HK-2 (cell line): ENCODE results near the gene LRCH1.

ENCODE experiments used
- DNase-seq: peaks from one replicate; pipeline ENCODE4 v3.0.0-alpha.2; 2018; ENCODE audit not compliant: unreplicated experiment

LRCH1 gene

DNA sequence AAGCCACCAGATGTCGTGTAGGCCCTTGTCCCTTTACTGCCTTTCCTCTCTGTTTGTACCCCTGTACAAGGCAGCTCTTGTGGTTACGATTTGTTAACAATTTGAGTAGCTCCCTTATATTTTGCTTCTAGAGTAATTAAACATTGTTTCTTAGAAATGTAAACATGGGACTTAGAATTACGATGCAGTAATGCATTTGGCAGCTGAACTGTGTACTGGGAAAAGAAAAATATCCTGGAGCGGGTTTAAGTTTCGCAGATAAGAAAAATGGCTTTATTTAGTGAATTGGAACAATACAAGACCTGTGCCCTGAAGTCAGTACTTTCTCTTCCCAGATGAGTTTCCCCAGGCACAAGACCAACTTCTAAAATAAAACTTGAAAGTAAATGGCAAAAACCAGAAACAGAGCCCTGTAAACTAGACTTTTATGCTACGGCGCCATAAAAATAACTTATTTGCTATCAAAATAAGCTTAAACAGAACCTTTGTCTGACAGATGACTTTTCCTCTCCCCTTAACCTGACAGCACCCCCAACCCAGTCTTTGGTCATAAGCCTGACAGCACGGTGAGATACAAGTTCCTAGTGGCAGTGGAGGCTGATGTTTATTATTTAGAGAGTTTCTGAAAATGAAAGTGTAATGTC, 63.0 kb downstream of the LRCH1 start:
- DNase-seq = no peak

DNA sequence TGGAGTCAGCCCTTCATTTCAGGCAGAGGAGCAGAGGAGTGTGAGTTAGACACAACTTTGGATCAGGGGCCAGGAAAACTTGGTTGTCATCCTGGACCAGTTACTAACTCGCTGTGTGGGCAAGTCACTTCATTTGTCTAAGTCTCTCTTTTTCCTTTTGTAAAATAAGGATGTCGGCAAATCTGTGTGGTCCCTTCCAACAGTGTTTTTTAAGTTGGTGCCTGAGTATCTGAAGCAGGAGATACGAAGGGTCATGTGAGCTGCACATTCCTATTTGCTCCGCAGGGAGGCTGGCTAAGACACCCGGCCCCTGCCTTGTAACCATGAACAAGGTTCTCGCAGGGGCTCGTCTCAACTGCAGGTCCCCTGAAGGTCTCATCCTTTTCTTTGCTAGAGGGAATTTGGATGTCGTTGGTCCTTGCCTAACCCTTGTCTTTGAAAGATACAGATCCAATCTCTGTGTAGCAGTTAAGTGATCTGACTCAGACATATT, 64.3 kb downstream of the LRCH1 start:
- no peak for DNase-seq

DNA sequence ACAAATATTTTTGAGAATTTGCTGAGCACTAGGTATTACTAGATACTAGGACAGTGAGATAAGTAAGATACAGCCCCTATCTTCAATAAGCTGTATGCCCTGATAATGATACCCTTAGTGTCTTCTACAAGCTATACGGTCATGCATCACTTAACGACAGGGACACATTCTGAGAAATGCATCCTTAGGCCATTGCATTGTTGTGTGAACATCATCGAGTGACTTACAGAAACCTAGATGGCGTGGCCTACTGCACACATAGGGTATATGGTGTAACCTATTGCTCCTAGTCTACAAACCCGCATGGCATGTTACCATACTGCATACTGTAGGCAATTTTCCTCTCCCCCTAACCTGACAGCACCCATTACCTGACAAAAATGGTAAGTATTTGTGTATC, 64.9 kb downstream of the LRCH1 start:
- DNase-seq = no peak

DNA sequence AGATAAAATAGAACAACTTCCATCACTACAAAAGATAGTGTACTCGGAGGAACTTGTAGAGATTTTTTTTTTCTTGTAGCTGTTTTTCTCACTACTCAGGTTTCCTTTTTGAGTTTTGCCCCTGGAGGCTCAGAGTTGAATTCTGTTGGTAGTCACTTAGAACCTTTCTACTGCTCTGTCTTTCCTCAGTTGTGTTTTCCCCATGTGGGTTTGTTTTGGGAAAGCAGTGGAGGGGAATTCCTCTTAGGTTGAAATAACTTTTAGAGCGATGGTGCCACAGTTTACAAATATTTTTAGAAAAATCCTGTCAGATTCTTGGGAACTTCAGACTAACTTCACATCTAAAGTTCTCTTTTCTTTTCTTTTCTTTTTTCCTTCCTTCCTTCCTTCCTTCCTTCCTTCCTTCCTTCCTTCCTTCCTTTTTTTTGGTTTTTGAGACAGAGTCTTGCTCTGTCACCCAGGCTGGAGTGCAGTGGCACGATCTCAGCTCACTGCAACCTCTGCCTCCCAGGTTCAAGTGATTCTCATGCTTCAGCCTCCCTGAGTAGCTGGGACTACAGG, 65.8 kb downstream of the LRCH1 start:
- DNase-seq = no peak

DNA sequence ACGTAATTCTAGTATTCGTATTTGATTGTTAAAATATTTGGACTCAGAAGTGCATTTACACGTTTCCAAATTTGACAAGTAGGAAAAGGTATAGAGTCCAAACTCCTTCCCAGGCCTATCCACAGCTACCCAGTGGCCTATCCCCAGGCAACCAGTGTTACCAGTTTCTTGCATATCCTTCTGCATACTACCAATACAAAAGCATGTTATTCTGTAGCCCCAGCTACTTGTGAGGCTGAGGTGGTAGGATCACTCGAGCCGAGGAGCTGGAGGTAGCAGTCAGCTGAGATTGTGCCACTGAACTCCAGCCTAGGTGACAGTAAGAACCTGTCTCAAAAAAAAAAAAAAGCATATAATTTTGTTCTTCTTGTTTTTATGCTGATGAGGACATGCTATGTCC, 67.1 kb downstream of the LRCH1 start:
- DNase-seq = no peak

DNA sequence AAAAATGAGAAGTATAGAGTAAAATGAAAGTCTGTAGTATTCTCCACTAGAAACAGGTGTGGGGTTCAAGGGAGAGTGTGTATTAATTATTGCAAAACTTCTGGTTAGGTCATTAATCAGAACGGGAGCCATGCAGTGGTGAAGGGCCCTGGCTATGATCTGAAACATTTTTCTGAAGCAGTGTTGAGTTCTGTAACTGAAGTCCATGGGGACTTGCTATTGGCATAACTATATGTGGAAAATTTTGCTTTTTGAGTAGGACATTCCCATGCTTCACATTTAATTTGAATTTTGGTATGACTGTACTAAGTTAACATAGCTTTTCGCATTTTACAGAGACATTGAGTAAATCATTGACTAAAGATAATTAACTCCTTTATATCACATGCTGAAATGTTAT, 67.5 kb downstream of the LRCH1 start:
- no peak for DNase-seq

DNA sequence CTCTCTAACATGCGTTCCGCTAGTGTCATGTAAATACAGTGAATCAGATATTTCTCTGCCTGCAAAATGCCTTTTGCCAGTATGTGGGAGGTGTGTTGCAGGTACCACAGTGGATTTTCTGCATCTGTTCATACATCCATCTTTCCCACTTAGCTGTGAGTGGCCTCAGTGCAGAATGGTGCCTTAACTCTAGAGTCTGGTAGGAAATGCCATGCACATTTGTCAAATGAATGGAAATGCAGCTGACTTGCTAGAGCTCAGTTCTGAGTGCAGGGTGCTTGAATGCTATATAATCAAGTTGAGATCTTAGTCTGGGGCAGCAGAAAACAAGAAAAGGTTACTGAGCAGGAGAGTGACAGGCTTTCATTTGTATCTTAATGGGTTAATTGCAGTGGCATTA, 68.2 kb downstream of the LRCH1 start:
- no peak for DNase-seq

DNA sequence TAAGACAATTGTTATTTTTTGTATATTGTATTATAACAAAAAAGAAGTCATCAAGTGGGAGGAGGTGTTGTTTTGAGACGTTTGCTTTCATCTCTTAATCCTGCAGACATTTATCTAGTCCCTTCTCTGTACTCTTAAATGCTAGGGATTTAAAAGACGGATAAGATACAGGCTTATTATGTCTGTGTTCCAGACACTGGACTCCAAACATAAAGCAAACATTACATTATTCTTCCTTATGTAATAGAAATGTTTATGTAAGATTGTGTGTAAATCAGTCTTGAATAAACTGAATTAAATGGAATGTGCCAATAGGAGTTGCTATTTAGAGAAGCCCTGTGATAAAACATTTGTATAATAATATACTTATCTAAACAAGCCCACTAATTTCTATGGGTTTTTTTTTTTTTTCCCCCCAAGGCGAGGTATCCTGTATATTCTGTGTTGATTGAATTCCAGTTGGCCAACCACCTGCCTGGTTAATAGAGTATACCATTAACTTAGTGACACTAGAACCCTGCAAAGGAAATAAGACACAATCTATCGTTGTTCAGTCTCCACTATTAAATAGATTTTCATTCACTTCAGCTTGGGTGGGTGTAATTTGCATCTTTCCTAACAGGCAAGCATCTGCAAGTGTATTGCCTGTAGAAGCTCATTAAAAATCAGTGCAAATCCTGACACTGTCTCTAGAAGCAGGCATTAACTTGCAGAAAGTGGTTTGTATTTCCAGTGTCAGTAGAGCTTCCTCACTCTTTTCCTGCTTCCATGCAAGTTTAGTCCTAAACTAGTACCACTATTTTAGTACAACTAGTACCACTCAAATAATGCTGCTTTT, 69.0 kb downstream of the LRCH1 start:
- no peak for DNase-seq

DNA sequence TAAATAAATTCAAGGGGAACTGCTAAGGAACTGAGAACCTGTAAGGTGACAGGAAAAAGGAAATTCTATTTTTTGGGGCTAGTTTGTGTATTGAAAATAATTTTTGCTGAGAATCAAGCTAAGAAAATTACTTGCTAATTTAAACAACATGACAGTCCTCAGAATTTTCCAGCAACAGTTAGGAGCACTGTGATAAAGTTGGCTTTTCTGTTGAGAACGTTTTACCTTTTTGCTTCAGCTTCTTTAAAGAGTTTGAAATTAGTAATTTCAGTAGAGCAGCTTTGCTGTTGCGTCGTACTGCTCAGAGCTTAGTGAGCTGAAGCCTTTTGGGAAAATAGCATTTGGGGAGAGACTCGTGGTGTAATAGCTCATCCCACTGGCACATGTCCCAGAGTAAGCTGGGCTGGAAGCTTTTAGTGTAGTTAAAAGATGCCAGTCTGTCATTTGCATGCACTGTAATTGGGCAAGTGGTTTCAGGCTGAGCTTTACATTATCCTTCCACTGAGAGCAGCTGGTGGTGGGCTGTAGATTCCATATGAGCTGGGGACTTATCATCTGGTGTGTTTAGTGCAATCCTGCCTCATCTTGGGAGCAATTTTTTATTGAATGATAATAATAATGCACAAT, 69.8 kb downstream of the LRCH1 start:
- no peak for DNase-seq

DNA sequence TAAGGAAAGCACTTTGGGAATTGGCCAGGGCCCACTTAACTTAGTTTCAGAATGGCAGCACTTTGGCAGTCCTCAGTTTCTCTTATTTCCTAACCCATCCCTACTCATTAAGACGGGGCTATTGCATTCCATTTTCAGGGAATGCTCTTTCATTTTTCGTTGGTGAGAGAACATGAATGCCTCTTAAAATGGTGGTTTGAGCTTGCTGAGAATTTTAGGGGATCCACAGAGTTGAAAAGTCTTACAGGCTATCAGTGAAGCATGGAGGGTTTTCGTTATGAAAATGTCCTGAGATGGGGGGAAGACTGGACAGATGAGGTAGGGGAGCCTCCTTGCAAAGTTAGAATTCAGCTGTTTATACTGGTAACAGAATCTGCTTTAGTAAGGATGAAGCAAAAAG, 71.4 kb downstream of the LRCH1 start:
- no peak for DNase-seq

DNA sequence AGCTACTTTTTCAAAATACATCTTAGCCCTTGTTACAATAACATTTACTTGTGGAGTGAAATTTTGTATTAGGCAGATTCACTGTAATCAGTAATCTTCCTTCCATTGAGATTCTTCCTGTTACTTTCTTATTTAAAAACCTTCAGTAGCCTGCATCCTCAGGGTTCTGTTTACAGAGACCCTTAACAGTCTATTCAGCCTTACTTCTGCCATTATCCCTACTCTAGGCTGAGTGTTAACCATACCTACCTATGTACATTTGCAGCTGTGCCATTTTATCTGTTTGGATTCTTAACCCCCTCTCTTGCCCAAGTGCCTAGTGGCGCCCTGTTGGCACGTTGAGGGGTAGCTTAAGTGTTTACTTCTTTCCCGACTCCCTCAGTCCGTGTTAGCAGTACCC, 71.9 kb downstream of the LRCH1 start:
- DNase-seq = no peak

DNA sequence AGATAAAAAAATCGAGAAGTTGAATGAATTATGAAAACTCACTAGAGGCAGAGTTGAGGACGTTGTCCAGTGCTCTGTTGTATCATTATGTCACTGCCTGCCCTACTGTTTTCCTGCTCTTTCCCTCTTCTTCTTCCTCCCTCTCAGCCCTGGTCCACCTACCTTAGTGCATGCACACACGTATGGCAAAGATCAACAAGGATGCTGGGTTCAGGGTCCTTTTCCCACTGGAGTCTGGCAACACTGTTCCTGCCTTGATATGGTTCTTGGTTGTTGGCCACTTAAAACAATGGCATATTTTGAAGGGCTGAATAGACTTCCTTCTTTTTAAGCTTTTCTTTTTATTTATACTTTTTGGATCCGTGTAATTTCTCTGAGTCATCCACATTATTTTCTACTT, 74.5 kb downstream of the LRCH1 start:
- no peak for DNase-seq

DNA sequence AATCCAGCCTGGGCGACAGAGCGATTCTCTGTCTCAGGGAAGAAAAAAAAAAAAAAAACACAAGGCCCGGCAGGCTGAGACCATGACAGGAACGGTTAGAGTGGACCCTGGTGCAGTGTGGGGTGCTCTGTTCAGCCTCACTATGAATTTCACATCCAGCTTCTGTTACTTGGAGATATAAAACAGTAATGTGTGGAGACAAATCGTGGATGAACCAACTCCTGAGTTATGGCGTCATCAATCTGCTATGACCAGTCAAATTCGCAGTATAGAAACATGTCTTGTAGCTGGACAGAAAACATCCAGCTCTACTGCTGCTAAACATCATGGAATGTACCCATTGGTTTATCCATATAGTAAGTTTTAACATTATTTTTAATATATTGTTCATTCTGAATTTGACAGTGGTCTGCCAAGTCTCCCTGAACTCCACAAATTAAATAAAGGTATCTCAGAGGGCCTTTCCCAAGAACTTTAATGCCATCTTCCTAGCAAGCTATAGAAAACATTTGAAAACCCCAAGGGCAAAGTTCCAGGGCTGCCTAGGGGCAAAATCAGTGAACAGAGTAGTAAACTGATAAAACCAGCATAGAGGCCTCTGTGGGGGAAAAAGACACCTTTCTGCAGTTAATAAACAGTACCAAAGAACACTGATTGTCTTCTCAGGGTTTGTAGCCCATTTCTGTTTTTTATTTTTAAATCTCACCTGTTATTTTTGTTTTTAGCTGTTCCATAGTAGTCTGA, 75.8 kb downstream of the LRCH1 start:
- no peak for DNase-seq

DNA sequence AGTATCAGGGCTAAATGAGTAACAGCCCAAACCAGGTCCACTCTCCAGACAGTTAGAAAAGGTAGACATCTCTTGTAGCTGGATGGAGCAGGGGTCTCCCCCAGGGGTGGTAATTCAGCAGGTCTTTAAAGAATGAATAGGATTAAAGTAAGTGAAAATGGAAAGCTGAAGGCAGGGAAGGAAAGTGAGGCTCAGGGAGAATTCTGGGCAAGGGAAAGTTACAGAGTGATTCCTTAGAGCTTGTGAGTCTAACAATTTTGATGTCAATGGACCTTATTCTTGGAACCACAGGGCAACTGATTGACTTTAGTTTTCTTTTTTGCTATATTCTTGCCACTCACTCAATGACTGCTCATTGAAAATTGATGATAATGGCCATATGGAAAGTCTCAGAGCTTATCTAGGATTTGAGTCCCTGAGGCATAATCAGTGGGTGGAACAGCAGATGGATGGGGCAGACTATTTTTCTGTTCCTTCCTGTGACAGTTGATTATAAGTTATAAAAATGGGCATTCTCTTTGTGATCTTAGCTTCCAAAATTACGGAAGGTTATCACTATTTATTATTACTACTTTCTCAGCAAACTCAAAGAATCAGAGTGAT, 76.9 kb downstream of the LRCH1 start:
- DNase-seq = no peak

DNA sequence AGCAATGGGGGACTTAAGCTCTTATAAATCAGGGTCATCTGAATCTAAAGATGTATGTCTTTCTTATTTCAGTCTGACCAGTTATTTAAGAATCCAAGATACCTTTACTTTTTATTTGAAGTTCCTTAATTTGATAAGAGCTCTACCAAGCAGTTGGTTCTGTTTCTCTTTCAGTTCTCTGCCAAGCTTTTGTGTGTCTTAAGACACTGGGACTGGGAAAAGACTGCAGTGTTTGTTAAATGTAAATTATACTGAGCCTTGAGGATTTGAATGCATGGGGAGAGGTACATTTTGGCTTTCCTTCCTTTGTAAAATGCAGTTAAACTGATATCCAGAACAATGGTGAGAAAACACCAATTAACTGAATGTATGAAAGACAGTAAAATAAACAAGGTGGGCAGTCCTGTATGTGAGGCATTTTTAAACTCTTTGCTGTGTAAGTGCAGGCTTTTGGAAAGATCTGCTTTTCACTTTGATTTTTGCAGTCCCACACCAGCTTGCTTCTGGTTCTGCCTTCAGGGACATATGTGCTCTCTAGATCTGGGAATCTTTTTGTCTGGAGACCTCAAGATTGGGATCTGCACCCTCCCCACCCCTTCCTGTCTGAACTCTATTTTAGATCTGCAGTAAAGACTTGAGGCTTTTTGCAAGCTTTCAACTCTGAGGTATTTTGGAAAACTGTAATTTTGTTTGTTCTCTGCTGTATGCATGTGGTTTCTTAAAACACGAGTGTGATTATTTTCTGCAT, 77.6 kb downstream of the LRCH1 start:
- no peak for DNase-seq

DNA sequence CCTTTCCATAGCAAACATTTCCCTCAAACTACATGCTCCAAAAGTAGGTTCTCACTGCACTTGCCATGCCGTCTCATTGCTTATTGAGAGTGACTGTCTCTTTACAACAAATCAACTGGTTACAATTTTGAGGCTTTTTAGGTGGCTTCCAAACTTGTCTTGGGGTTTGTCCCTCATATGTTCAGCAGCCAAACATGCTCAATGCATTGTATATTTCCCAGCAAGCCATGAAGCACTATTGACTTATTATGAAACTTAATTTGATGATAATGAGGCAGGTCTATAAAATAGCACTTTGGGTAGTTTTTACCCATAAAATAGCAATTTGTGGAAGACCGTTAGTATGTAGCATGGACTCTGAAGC, 78.2 kb downstream of the LRCH1 start:
- DNase-seq = no peak

DNA sequence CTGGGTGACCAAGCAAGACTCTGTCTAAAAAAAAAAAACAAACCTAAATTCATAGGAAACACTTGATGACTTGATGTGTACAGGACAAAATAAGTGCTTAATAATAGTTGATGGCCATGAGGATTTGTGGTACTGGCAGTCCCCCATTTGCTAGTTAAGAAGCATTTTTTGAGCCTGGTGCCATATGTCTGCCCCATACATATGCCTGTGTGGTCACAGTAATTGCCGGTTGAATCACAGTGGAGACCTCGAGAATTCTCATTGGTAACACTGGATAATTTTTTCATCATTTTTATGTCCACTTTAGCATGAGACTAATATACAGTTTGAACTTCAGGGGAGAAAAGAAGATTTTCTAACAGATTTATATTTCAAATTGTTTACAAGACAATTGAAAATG, 79.2 kb downstream of the LRCH1 start:
- no peak for DNase-seq

DNA sequence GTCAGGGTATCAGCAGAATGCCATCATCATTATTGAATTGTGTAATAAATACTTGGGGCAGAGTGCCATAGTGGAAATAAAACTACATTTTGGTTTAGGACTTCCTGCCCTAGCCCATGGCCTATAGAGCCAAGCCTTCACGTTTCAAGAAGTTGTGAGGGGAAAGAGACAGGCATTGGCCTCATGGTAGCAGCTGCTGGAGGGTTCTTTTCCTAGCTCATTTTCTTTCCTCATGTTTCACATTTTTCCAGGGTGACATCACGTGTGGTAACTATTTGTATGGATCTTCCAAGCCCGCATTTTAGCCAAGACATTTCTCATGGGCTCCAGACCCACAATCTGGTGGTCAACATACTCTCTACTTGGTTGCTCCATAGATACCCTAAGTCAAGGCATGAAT, 80.4 kb downstream of the LRCH1 start:
- peak; percentile 24 for DNase-seq

DNA sequence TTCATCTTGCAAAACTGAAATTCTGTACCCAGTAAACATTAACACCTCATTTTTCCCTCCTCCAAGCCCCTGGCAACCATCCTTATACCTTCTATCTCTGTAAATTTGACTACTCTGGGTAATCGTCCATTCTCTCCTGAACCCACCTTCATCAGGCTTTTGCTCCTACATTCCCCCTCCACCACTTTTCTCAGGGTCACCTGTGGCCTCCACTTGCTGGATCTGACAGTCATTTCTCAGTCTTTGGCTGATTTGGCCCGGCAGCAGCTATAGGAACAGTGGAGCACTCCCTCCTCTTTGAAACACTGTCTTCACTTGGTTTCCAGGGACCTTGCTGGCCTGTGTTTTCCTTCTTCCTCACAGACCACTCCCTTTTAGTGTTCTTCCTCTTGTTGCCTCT, 83.5 kb downstream of the LRCH1 start:
- DNase-seq = no peak

DNA sequence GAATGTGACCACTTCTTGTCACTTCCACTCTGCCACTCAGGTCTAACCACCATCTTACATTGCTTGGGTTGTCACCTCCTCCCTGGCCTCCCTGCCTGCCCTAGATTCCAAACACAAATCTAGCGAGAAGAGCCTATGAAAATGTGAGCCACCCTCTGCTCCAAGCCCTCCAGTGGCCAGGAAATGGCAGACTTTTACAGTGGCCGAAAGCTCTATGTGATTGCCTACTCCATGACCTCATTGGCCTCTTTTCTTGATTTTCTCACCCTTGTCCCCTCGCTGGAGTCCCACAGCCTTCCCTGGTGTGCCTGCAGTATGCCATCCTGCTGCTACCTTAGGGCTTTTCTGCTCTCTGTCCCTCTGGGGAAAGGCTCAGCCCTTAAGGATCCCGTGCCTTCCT, 84.2 kb downstream of the LRCH1 start:
- DNase-seq = no peak

DNA sequence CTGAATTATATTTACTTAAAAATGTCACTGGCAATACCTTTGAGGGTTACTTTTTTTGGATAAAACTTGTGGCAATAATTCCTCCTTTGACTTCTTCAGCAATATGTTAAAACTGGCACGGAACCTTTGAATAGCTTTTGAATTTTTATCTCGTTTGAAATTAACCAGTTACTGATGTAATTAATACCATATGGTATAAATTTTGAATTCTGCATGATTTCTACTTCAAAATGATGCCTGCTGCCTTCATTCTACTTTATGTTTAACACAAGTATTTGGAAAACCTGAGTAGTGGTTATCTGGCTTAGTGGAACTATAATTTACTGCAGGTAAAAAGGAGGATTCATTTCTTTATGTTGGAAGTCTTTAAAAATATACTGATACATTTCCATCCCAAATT, 85.3 kb downstream of the LRCH1 start:
- no peak for DNase-seq
